ENCODE results near the gene TOR1AIP1. TPM values are rescaled to one million over a fixed set of nuclear protein-coding genes. Genes with fewer than 3 reads are reported as not detected.
"Not testable (repeated sequence)": the region's sequence is repeated elsewhere in the genome, so short reads cannot be mapped to it uniquely, and the experiment has no call there.

Gene TOR1AIP1, protein sequence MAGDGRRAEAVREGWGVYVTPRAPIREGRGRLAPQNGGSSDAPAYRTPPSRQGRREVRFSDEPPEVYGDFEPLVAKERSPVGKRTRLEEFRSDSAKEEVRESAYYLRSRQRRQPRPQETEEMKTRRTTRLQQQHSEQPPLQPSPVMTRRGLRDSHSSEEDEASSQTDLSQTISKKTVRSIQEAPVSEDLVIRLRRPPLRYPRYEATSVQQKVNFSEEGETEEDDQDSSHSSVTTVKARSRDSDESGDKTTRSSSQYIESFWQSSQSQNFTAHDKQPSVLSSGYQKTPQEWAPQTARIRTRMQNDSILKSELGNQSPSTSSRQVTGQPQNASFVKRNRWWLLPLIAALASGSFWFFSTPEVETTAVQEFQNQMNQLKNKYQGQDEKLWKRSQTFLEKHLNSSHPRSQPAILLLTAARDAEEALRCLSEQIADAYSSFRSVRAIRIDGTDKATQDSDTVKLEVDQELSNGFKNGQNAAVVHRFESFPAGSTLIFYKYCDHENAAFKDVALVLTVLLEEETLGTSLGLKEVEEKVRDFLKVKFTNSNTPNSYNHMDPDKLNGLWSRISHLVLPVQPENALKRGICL
- total RNA-seq (ENCODE audit: low replicate concordance) = 30.0 and 77.5 TPM in 2 replicates

DNA sequence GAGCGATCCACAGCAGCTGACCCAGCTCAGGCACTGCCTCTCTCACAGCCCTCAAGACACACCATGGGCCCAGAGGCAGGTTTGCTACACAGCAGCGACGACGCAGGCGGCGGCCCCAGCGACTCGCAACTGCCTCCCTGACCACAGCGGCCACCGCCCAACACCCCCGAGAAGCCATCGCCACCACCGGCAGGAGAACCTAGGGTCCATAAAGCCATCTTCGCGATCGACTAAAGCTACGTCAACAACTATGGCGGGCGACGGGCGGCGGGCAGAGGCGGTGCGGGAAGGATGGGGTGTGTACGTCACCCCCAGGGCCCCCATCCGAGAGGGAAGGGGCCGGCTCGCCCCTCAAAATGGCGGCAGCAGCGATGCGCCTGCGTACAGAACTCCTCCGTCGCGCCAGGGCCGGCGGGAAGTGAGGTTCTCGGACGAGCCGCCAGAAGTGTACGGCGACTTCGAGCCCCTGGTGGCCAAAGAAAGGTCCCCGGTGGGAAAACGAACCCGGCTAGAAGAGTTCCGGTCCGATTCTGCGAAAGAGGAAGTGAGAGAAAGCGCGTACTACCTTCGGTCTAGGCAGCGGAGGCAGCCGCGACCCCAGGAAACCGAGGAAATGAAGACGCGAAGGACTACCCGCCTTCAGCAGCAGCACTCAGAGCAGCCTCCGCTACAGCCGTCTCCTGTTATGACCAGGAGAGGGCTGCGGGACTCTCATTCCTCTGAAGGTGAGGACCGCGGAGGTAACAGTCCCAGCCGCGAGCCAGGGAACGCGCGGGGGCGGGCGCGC, at the start of gene TOR1AIP1:
Gene TOR1AIP1 (plus strand): TSS at position 33 of the 787 bp plus-strand sequence. CDS start 218 bp downstream, at position 251.
- peak within 1 kb of the TSS; percentile 90 for H3K4me3 ChIP-seq (ENCODE audit: low read depth, low read length)

DNA sequence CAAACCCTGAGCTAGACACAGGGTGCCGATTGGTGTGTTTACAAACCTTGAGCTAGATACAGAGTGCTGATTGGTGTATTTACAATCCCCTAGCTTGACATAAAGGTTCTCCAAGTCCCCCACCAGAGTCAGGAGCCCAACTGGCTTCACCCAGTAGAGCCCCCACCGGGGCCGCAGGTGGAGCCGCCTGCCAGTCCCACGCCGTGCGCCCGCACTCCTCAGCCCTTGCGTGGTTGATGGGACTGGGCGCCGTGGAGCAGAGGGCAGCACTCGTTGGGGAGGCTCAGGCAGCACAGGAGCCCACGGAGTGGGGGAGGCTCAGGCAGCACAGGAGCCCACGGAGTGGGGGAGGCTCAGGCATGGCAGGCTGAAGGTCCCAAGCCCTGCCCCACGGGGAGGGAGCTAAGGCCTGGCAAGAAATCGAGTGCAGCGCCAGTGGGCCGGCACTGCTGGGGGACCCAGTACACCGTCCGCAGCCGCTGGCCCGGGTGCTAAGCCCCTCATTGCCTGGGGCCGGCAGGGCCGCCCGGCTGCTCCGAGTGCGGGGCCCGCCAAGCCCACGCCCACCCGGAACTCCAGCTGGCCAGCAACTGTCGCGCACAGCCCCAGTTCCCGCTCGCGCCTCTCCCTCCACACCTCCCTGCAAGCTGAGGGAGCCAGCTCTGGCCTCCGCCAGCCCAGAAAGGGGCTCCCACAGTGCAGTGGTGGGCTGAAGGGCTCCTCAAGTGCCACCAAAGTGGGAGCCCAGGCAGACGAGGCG, 45.2 kb upstream of the TOR1AIP1 start:
- H3K4me3 ChIP-seq (ENCODE audit: low read depth, low read length) = not testable (repeated sequence)

More for the DNA sequence above, at the start of gene TOR1AIP1:
- TF ChIP-seq, protein P1, sequence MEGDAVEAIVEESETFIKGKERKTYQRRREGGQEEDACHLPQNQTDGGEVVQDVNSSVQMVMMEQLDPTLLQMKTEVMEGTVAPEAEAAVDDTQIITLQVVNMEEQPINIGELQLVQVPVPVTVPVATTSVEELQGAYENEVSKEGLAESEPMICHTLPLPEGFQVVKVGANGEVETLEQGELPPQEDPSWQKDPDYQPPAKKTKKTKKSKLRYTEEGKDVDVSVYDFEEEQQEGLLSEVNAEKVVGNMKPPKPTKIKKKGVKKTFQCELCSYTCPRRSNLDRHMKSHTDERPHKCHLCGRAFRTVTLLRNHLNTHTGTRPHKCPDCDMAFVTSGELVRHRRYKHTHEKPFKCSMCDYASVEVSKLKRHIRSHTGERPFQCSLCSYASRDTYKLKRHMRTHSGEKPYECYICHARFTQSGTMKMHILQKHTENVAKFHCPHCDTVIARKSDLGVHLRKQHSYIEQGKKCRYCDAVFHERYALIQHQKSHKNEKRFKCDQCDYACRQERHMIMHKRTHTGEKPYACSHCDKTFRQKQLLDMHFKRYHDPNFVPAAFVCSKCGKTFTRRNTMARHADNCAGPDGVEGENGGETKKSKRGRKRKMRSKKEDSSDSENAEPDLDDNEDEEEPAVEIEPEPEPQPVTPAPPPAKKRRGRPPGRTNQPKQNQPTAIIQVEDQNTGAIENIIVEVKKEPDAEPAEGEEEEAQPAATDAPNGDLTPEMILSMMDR (IDR thresholded peaks at IDR 0.05; ENCODE audit: insufficient read depth, low read length) = peak; percentile 57
- DNase-seq (ENCODE audit: low read depth) = peak; percentile 97

DNA sequence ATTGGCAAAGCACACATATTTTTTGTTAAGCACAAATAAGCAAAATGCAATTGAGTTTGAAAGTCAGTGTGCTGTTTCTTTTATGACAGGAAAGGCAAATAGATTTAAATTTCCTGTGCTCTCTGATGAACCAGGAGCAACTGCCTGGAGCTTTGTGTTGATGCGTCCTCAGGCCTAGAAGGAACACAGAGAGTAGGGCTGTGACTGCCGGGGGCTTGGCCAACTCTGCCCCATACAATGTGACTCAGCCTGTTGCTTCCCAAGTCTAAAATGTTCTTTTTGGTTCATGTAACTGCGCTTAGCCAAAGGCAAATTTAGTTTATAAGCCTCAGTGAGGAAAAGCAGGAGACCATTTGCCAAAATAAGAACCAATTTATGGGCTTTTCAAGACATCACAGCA, 42.0 kb upstream of the TOR1AIP1 start:
- no peak overlapping the region for H3K4me3 ChIP-seq (ENCODE audit: low read depth, low read length)
- DNase-seq (ENCODE audit: low read depth) = no peak
- TF ChIP-seq, protein P1 (IDR thresholded peaks at IDR 0.05; ENCODE audit: insufficient read depth, low read length) = no peak

More for the DNA sequence above, 45.2 kb upstream of the TOR1AIP1 start:
- DNase-seq (ENCODE audit: low read depth) = not testable (repeated sequence)

DNA sequence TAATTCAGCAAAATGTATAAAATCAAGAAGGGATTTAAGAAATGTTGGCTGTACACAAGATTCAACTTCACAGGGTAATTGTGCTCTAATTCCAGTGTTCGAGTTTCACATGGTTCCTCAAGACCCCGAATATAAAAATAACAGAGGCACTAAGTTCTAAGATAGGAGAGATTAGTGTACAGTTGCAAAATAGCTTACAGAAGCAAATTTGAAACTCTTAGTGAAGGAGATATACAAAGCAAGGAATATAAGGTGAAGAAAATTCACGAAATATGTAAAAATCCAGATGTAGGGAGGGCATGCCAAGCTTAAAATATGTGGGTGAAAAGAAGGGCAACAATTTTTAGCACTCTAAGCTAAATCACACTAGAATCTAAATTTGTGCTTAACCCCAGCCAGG, 33.9 kb upstream of the TOR1AIP1 start:
- no peak for DNase-seq (ENCODE audit: low read depth)
- H3K4me3 ChIP-seq (ENCODE audit: low read depth, low read length) = no peak overlapping the region
- TF ChIP-seq, protein P1 (IDR thresholded peaks at IDR 0.05; ENCODE audit: insufficient read depth, low read length) = no peak

DNA sequence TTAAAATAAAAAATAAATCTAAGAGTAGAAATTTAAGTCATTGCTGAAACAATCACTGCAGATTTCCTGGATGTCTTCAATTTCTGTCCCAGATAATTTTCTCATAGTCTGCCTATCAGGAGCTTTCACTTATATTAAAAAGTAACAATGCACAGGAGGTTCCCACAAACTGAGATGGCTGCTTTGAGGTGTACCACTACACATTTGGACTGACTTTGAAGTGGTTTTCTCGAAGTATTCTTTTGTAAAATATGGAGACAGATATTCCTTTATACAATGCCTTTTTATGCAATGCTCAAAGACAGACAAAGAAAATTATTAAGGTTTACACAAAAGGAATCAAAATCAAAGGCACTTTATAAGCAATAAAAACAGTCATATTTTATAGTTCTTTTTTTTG, 29.0 kb upstream of the TOR1AIP1 start:
- no peak for DNase-seq (ENCODE audit: low read depth)
- H3K4me3 ChIP-seq (ENCODE audit: low read depth, low read length) = no peak overlapping the region
- TF ChIP-seq, protein P1 (IDR thresholded peaks at IDR 0.05; ENCODE audit: insufficient read depth, low read length) = no peak

DNA sequence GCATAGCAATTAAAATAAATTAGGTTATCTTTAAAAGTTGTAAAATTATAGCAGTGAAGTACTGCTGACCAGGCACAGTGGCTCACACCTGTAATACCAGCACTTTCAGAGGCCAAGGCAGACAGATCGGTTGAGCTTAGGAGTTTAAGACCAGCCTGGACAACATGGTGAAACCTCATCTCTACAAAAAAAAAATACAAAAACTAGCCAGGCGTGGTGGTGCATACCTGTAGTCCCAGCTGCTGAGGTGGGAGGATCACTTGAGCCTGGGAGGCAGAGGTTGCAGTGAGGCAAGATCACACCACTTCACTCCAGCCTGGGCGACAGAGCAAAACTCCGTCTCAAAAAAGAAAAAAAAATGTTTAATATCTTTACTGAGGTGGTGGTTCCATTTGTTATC, 26.3 kb upstream of the TOR1AIP1 start:
- not testable (repeated sequence) for H3K4me3 ChIP-seq (ENCODE audit: low read depth, low read length); DNase-seq (ENCODE audit: low read depth)

DNA sequence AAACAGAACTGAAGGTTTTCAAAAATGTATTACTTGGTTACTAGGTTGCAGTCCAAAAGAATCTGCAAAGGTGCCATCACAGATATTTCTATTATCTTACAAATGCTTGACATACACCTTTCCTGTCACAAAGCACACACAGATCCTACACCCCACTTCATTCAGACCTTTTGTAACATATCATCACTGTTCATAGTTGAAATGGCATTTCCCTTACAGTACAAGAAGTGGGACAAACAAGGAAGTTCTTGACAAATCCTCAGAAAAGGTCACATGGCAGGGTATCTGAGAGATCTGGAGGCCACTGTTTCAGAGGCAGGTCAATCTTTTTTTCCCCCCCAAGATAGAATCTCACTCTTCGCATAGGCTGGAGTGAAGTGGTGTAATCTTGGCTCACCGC, 25.8 kb upstream of the TOR1AIP1 start:
- no peak overlapping the region for H3K4me3 ChIP-seq (ENCODE audit: low read depth, low read length)
- no peak for DNase-seq (ENCODE audit: low read depth)
- TF ChIP-seq, protein P1 (IDR thresholded peaks at IDR 0.05; ENCODE audit: insufficient read depth, low read length) = no peak
